ENCODE results near the gene ELF3. TPM values are rescaled to one million over a fixed set of nuclear protein-coding genes. Genes with fewer than 3 reads are reported as not detected.

Gene ELF3
- total RNA-seq, 1 donor from 2014 or later, result 0.56 TPM

DNA sequence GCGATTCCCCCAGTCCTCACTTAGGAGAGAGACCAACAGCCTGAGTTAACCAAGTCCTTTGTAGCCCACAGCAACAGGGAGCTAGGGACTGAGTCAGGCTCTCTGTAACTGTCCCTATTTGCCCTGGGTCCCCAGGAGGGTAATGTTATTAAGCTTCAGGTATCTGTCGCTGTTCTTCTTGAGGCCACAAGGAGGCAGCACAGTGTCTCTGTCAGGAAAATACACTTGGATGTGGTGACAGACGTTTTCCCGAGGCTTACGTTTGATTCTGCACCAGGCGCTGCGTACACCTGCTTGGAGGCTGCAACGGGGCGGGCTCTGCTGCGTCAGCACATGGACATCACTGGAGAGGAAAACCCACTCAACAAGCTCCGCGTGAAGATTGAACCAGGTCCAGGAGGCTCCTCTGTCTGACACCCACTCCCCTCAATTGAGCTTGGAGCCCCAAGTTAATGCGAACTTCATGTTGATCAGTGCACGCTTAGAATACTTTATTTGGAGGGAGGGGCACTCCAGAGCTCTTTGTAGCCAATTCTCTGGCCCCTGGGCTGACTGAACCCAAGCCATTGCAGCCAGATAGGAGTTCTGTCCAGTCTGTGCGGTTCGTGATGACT lies 10.7 kb upstream of the ELF3 start:
- Mint-ChIP-seq H3K4me1 (ENCODE audit: unreplicated experiment) (peaks cover 4% of the 10 kb centered on the region), H3K27me3 (ENCODE audit: unreplicated experiment) (peaks cover 3% of the 10 kb centered on the region), H3K36me3 (ENCODE audit: low read depth, unreplicated experiment) (peaks cover 38% of the 10 kb centered on the region), H3K27ac (ENCODE audit: unreplicated experiment) (no peak overlapping the region), H3K4me3 (ENCODE audit: unreplicated experiment) (peak overlapping the region; percentile 6), H3K9me3 (ENCODE audit: unreplicated experiment) (no peaks in the 10 kb centered on the region)
- TF ChIP-seq, protein P1, sequence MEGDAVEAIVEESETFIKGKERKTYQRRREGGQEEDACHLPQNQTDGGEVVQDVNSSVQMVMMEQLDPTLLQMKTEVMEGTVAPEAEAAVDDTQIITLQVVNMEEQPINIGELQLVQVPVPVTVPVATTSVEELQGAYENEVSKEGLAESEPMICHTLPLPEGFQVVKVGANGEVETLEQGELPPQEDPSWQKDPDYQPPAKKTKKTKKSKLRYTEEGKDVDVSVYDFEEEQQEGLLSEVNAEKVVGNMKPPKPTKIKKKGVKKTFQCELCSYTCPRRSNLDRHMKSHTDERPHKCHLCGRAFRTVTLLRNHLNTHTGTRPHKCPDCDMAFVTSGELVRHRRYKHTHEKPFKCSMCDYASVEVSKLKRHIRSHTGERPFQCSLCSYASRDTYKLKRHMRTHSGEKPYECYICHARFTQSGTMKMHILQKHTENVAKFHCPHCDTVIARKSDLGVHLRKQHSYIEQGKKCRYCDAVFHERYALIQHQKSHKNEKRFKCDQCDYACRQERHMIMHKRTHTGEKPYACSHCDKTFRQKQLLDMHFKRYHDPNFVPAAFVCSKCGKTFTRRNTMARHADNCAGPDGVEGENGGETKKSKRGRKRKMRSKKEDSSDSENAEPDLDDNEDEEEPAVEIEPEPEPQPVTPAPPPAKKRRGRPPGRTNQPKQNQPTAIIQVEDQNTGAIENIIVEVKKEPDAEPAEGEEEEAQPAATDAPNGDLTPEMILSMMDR (IDR thresholded peaks at IDR 0.05; ENCODE audit: unreplicated experiment), result peak; percentile 83
- no peak for DNase-seq (ENCODE audit: low spot score)

DNA sequence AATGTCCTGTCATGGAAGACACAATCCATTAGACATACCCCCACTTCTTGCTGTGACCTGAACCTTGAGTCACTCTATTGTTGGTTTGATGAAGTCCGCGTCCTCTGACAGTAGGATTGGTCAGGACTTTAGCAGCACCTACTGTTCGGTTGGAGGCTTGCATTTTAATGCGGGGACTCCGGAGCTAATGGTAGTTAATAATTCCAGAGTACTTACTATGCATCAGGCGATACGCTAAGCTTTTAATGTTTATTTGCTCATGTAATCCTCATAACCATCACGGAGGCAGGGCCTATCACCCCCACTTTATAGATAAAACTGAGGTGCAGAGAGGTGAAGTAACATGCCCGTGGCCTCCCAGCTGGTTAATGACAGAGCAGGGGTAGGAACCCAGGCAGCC lies 7.9 kb upstream of the ELF3 start:
- Mint-ChIP-seq H3K4me1 (ENCODE audit: unreplicated experiment) (peaks cover 17% of the 10 kb centered on the region), H3K27ac (ENCODE audit: unreplicated experiment) (no peak overlapping the region), H3K27me3 (ENCODE audit: unreplicated experiment) (peaks cover 3% of the 10 kb centered on the region), H3K36me3 (ENCODE audit: low read depth, unreplicated experiment) (peaks cover 35% of the 10 kb centered on the region), H3K4me3 (ENCODE audit: unreplicated experiment) (no peak overlapping the region), H3K9me3 (ENCODE audit: unreplicated experiment) (no peaks in the 10 kb centered on the region)
- DNase-seq (ENCODE audit: low spot score), result no peak
- TF ChIP-seq, protein P1 (IDR thresholded peaks at IDR 0.05; ENCODE audit: unreplicated experiment), result no peak

DNA sequence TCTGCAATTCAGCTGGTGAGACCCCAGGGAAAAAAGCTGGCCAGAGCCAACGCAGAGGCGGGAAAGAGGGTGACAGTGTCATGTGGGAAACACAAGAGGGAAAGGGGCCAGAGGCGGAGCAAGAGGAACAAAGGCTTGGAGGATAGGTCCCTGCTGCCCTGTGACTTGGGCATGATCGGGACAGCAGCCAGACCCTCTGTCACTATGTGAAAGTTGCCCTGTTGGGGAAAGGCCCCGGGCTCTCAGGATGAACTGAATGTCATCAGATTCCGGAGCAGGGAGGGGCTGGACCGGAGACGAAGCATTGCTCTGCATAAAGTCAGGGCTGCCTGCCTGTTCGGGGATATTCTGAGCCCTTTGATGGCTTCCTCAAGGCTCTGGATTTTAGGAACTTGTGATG lies 5.7 kb upstream of the ELF3 start:
- no peak for DNase-seq (ENCODE audit: low spot score)
- Mint-ChIP-seq H3K9me3 (ENCODE audit: unreplicated experiment) (no peaks in the 10 kb centered on the region), H3K36me3 (ENCODE audit: low read depth, unreplicated experiment) (peaks cover 34% of the 10 kb centered on the region), H3K27me3 (ENCODE audit: unreplicated experiment) (peaks cover 3% of the 10 kb centered on the region), H3K4me3 (ENCODE audit: unreplicated experiment) (no peak overlapping the region), H3K4me1 (ENCODE audit: unreplicated experiment) (peaks cover 22% of the 10 kb centered on the region), H3K27ac (ENCODE audit: unreplicated experiment) (no peak overlapping the region)
- TF ChIP-seq, protein P1 (IDR thresholded peaks at IDR 0.05; ENCODE audit: unreplicated experiment), result no peak

GRCh38 chr1:202005958-202006357 lies 4.4 kb upstream of the ELF3 start:
- Mint-ChIP-seq H3K27ac (ENCODE audit: unreplicated experiment) (no peak overlapping the region), H3K9me3 (ENCODE audit: unreplicated experiment) (no peaks in the 10 kb centered on the region), H3K4me1 (ENCODE audit: unreplicated experiment) (peaks cover 23% of the 10 kb centered on the region), H3K4me3 (ENCODE audit: unreplicated experiment) (peak overlapping the region; percentile 45), H3K36me3 (ENCODE audit: low read depth, unreplicated experiment) (peaks cover 24% of the 10 kb centered on the region), H3K27me3 (ENCODE audit: unreplicated experiment) (peaks cover 3% of the 10 kb centered on the region)
- TF ChIP-seq, protein P1 (IDR thresholded peaks at IDR 0.05; ENCODE audit: unreplicated experiment), result peak; percentile 61
- no peak for DNase-seq (ENCODE audit: low spot score)

GRCh38 chr1:202007304-202007703 lies 3.1 kb upstream of the ELF3 start:
- no peak for DNase-seq (ENCODE audit: low spot score)
- peaks cover 23% of the 10 kb centered on the region for H3K4me1 Mint-ChIP-seq (ENCODE audit: unreplicated experiment)
- peaks cover 20% of the 10 kb centered on the region for H3K36me3 Mint-ChIP-seq (ENCODE audit: low read depth, unreplicated experiment)
- H3K27me3 Mint-ChIP-seq (ENCODE audit: unreplicated experiment), result peaks cover 3% of the 10 kb centered on the region
- H3K9me3 Mint-ChIP-seq (ENCODE audit: unreplicated experiment), result no peaks in the 10 kb centered on the region
- H3K4me3 Mint-ChIP-seq (ENCODE audit: unreplicated experiment), result no peak overlapping the region
- TF ChIP-seq, protein P1 (IDR thresholded peaks at IDR 0.05; ENCODE audit: unreplicated experiment), result no peak
- no peak overlapping the region for H3K27ac Mint-ChIP-seq (ENCODE audit: unreplicated experiment)

Data from endothelial cell (in vitro differentiated cells).